Fibroblast of the aortic adventitia (primary cell): Measurements from ENCODE around the gene MTNR1B. TPM values are rescaled to one million over a fixed set of nuclear protein-coding genes. Genes with fewer than 3 reads are reported as not detected.

ENCODE experiments used
- DNase-seq: peaks from one replicate; pipeline ENCODE4 v3.0.0-alpha.2; 2010; ENCODE audit warnings: low read depth
- H3K4me3 ChIP-seq: 2 replicates; pipeline ENCODE4 v1.5.1; 2011; ENCODE audit warnings: low read depth, mild to moderate bottlenecking, control low read depth, low read length, moderate library complexity
- total RNA-seq: library from RNA; depleted of rRNA; stranded (reverse); fragments of >200 nt; gene quantifications from 2 replicates; pipeline ENCODE4 v1.2.3, GENCODE V29; 2012; ENCODE audit warnings: low replicate concordance
- TF ChIP-seq, protein P1 (sequence below): IDR thresholded peaks from 2 replicates; pipeline ENCODE4 v1.5.1; 2011; ENCODE audit warnings: mild to moderate bottlenecking, low read length, control low read depth, inconsistent platforms; ENCODE audit not compliant: insufficient read depth

Gene MTNR1B
- total RNA-seq, 1 donor, result not detected

DNA sequence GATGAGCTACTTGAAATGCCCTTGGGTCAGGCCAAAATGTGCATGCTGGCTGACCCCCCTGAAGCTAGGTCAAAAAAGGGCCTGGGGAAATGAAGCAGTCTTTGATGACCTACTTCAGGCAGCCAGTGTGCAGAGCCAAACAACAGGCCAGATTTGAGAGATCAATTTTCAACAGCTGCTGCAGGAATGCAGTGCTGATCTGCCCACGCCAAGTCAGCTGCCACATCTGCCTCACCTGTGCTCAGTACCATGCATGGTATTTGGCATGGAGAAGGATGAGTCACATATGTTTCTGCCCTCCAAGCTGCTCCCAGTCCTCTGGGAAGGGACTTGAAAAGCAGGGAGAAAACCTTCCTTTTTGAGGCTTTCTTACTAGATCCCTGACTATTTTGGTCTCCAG, 35.8 kb downstream of the MTNR1B start:
- peak; percentile 38 for DNase-seq
- H3K4me3 ChIP-seq, result no peak overlapping the region
- TF ChIP-seq, protein P1, sequence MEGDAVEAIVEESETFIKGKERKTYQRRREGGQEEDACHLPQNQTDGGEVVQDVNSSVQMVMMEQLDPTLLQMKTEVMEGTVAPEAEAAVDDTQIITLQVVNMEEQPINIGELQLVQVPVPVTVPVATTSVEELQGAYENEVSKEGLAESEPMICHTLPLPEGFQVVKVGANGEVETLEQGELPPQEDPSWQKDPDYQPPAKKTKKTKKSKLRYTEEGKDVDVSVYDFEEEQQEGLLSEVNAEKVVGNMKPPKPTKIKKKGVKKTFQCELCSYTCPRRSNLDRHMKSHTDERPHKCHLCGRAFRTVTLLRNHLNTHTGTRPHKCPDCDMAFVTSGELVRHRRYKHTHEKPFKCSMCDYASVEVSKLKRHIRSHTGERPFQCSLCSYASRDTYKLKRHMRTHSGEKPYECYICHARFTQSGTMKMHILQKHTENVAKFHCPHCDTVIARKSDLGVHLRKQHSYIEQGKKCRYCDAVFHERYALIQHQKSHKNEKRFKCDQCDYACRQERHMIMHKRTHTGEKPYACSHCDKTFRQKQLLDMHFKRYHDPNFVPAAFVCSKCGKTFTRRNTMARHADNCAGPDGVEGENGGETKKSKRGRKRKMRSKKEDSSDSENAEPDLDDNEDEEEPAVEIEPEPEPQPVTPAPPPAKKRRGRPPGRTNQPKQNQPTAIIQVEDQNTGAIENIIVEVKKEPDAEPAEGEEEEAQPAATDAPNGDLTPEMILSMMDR, result no peak

DNA sequence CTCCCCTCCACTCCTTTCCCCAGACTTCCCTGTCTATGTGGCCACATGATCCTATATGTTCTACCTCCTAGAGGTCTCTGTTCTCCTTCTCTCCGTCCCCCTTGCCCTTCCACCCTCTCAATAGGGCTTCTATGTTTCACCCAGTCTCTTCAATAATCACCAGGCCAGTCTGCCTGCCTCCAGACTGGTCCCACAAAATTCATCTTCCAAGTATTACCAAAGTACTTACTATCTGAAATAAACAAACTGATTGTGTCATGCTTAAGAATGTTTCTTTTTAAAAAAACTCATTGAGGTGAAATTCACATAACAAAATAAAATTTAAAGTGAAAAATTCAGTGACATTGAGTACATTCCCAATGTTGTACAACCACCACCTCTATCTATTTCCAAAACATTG, 44.2 kb downstream of the MTNR1B start:
- no peak for DNase-seq
- TF ChIP-seq, protein P1, result no peak
- H3K4me3 ChIP-seq, result no peak overlapping the region

DNA sequence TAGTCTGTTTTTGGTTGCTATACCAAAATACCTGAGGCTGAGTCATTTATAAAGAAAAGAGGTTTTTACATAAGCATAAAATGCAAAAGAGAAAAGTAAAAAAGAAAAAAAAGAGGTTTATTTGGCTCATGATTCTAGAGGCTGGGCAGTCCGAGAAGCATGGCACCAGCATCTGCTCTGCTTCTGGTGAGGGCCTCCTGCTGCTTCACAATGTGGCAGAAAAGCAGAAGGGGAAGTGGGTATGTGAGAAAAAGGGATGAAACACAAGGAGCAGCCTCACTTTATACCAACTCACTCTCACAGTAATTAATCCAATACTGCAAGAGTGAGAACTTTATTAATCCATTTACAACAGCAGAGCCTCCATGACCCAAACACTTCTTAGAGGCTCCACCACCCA, 47.1 kb downstream of the MTNR1B start:
- TF ChIP-seq, protein P1, result no peak
- no peak for DNase-seq
- H3K4me3 ChIP-seq, result no peak overlapping the region

DNA sequence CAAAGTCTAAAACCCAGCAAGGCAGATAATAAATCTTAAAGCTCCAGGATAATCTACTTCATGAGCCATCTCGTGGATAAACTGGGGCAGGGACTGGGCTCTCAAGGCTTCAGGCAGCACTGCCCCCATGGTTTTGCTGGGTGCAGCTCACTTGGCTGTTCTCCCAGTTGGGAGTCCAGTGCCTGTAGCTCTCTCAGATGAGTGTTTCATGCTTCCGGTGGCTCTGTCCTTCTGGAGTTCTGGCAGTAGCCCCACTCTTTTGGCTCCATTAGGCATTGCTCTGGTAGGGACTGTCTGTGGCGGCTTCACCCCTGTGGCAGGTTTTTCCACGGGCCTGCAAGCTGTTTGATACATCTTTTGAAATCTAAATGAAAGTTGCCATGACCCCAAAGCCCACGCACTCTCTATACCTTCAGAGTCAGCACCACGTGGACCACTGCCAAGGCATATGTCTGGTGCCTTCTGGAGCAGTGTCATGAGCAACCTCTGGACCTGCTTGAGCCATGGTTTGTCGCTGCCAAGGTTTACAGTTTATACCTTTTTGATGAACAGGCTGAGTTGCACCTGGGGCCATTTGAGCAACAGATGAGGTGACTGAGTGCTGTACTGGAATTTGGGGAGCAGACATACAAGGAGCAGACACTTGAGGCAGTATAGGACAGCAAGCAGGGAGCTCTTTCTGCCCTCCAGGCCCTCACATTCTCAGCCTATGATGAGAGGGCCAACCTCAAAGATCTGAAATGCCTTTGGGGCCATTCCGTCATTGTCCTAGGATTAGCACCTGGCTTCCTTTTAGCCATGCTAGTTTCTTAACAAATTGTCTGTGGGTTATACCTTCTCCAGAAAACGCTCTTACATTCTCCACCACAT, 48.6 kb downstream of the MTNR1B start:
- H3K4me3 ChIP-seq, result no peak overlapping the region
- DNase-seq, result peak; percentile 55
- TF ChIP-seq, protein P1, result no peak

DNA sequence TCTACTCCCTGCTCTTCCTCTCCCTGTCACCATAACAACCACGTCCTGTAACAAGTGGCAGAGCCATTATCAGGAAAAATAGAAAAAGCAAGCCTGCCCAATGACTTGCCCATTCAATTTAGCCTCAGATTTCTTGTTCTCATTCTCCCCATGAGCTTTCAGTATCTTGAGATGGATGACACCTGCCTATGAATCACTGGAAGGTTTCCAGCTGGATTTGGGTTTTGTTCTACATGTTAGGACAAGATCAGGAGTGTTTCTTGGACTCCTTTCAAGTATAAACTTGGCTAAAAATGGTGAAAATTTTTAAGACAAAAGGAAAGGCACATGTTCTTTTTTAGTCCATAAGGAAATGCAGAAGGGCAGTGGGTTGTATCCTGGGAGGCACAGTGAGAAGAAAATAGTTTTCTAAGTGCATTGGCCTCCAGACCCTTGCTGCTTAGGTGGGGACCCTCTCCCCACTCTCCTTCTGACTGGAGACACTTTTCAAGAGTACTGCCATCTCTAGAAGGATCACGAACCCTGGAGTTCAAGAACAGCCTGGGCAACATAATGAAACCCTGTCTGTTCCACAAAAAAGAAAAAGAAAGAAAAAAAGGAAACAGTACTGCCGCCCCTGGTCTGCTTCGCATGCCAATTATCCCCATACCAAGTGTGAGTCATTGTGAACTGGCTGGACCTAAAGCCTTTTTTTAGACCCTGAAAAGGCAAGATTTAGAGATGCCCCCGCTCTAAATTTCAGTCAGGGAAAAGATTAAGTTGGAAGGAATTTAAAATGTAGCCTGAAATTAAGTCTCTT, 51.0 kb downstream of the MTNR1B start:
- TF ChIP-seq, protein P1, result no peak
- peak; percentile 96 for DNase-seq
- no peak overlapping the region for H3K4me3 ChIP-seq

DNA sequence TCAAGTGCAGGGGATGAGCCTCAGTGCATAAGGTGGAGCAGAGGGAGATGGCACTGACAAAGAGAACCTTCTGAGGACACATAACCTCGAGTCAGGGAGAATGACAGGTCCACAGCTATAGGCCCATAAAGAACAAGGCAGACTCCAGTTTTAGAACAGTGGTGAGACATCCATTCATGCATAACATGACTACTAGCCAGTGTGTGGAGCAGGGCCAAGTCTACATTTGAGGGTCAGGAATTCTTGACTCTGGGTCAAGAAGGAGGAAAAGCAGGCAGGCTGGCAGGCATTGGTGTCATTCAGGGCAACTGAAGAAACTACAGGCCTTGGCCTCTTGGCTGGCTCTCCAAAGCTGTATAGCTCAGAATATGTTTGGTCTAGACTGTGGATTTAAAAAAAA, 54.9 kb downstream of the MTNR1B start:
- DNase-seq, result peak; percentile 48
- no peak overlapping the region for H3K4me3 ChIP-seq
- TF ChIP-seq, protein P1, result no peak
